Left kidney (tissue), 1 donor: ENCODE results near the gene DOCK9. TPM values are rescaled to one million over a fixed set of nuclear protein-coding genes. Genes with fewer than 3 reads are reported as not detected.

Source experiments
- polyA plus RNA-seq: library from polyadenylated mRNA; unstranded; fragments of 120-200 nt; gene quantifications from one replicate; pipeline ENCODE4 v1.2.1, GENCODE V29; 2013; ENCODE audit not compliant: insufficient read length

Gene DOCK9
- polyA plus RNA-seq, 1 donor = 66.5 TPM

Other genes starting within 250 kb of the DOCK9 start
- gene SLC15A1, start 225.4 kb downstream of the DOCK9 start, polyA plus RNA-seq = 16.8 TPM
- 93.5 TPM for gene UBAC2, start 222.8 kb upstream of the DOCK9 start, polyA plus RNA-seq